ENCODE data around the gene SAP130.

Gene SAP130

DNA sequence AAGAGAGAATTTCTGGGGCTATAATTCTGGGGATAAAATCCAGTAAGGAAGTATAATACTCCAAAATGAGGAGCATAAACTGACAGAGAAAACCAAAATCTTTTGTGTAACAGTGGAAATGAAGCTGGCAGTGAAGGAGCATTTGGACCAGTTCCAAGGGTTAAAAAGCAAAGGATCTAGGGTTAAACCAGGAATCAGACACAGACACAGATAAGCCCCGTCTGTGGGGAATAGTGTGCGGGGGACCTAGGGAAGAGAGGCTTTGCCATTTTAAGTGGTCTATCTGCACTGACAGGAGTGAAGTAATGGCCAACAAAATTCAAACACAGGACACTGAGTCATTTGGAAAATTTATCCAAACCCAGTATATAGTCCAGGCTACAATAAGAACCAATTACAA is 23.4 kb downstream of the SAP130 start:
- H3K36me3 ChIP-seq (ENCODE audit: control insufficient read depth, insufficient read depth, low read length) = peaks cover 19% of the 10 kb centered on the region
- H3K27me3 ChIP-seq (replicated peaks; ENCODE audit: control insufficient read depth, insufficient read depth, low read length) = no peaks in the 10 kb centered on the region
- no peak for DNase-seq (ENCODE audit: extremely low read depth, insufficient read length)
- TF ChIP-seq CTCF (IDR thresholded peaks at IDR 0.05; ENCODE audit: insufficient read depth, low read length, poor library complexity, severe bottlenecking) = no peak
- H3K4me3 ChIP-seq (replicated peaks; ENCODE audit: low read depth, low read length) = no peak overlapping the region

- no peak for DNase-seq (ENCODE audit: extremely low read depth, insufficient read length)
- H3K36me3 ChIP-seq (ENCODE audit: control insufficient read depth, insufficient read depth, low read length) = peaks cover 18% of the 10 kb centered on the region
- H3K4me3 ChIP-seq (replicated peaks; ENCODE audit: low read depth, low read length) = no peak overlapping the region
- no peak for TF ChIP-seq CTCF (IDR thresholded peaks at IDR 0.05; ENCODE audit: insufficient read depth, low read length, poor library complexity, severe bottlenecking)
- H3K27me3 ChIP-seq (replicated peaks; ENCODE audit: control insufficient read depth, insufficient read depth, low read length) = no peaks in the 10 kb centered on the region
Observed at GRCh38 chr2:128003463-128003862, 24.4 kb downstream of the SAP130 start.

- no peaks in the 10 kb centered on the region for H3K27me3 ChIP-seq (replicated peaks; ENCODE audit: control insufficient read depth, insufficient read depth, low read length)
- H3K36me3 ChIP-seq (ENCODE audit: control insufficient read depth, insufficient read depth, low read length) = peaks cover 13% of the 10 kb centered on the region
- no peak overlapping the region for H3K4me3 ChIP-seq (replicated peaks; ENCODE audit: low read depth, low read length)
- TF ChIP-seq CTCF (IDR thresholded peaks at IDR 0.05; ENCODE audit: insufficient read depth, low read length, poor library complexity, severe bottlenecking) = no peak
- DNase-seq (ENCODE audit: extremely low read depth, insufficient read length) = no peak
Observed at GRCh38 chr2:127996160-127996559, 31.7 kb downstream of the SAP130 start.

DNA sequence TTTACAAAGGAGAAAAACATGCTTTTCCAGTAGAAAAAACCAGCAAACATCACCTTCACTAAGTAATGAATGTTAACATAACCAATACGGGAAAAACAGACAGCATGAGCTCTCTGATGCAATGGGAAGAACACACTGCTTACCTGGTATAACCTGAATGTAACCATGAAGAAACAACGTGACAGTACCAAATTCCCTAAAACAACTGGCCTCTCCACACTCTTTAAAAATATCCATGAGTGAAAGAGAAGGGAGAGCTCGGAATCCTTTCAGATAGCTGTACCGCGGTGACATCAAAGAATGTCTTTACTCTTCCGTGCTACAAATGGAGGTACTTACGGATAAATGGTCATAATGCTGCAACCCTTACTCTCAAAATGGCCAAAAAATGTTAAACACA is 32.1 kb downstream of the SAP130 start:
- H3K27me3 ChIP-seq (replicated peaks; ENCODE audit: control insufficient read depth, insufficient read depth, low read length) = no peaks in the 10 kb centered on the region
- no peak overlapping the region for H3K4me3 ChIP-seq (replicated peaks; ENCODE audit: low read depth, low read length)
- DNase-seq (ENCODE audit: extremely low read depth, insufficient read length) = no peak
- TF ChIP-seq CTCF (IDR thresholded peaks at IDR 0.05; ENCODE audit: insufficient read depth, low read length, poor library complexity, severe bottlenecking) = no peak
- H3K36me3 ChIP-seq (ENCODE audit: control insufficient read depth, insufficient read depth, low read length) = peaks cover 12% of the 10 kb centered on the region

DNA sequence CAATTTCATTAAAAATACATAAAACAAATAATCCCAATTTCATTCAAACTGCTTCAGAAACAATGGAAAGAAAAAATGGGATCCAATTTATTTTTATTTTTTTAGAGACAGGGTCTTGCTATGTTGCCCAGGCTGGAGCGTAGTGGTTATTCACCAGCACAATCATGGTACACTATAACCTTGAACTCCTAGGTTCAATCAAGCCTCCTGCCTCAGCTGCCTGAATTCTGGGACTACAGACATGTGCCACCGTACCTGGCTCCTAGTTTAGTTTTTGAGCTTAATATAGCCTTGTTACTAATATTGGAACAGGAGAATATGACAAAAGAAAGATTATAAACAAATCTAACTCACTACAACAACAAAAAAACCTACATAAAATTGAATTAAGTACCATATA is 34.2 kb downstream of the SAP130 start:
- H3K27me3 ChIP-seq (replicated peaks; ENCODE audit: control insufficient read depth, insufficient read depth, low read length) = no peaks in the 10 kb centered on the region
- peaks cover 8% of the 10 kb centered on the region for H3K36me3 ChIP-seq (ENCODE audit: control insufficient read depth, insufficient read depth, low read length)
- no peak for DNase-seq (ENCODE audit: extremely low read depth, insufficient read length)
- H3K4me3 ChIP-seq (replicated peaks; ENCODE audit: low read depth, low read length) = no peak overlapping the region
- TF ChIP-seq CTCF (IDR thresholded peaks at IDR 0.05; ENCODE audit: insufficient read depth, low read length, poor library complexity, severe bottlenecking) = no peak

DNA sequence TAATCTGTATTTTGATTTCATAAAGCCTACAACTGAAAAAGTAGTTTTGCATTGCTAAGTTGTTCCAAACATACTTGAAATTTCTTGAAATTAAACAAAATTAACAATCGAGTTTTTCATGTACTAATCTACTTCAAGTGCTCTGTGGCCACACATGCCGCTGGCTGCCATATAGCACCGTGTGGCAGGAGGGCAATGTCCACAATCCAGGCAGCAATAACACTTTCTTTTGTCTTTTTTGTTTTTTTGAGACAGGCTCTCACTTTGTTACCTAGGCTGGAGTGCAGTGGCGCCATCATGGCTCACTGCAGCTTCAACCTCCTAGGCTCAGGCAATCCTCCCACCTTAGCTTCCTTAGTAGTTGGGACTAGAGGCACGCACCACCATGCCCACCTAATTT is 36.1 kb downstream of the SAP130 start:
- no peak for TF ChIP-seq CTCF (IDR thresholded peaks at IDR 0.05; ENCODE audit: insufficient read depth, low read length, poor library complexity, severe bottlenecking)
- Histone ChIP-seq H3K36me3 (ENCODE audit: control insufficient read depth, insufficient read depth, low read length) (peaks cover 11% of the 10 kb centered on the region), H3K4me3 (replicated peaks; ENCODE audit: low read depth, low read length) (no peak overlapping the region), H3K27me3 (replicated peaks; ENCODE audit: control insufficient read depth, insufficient read depth, low read length) (no peaks in the 10 kb centered on the region)
- DNase-seq (ENCODE audit: extremely low read depth, insufficient read length) = no peak
